ENCODE data around the gene TNFRSF1B.

The TNFRSF1B gene

DNA sequence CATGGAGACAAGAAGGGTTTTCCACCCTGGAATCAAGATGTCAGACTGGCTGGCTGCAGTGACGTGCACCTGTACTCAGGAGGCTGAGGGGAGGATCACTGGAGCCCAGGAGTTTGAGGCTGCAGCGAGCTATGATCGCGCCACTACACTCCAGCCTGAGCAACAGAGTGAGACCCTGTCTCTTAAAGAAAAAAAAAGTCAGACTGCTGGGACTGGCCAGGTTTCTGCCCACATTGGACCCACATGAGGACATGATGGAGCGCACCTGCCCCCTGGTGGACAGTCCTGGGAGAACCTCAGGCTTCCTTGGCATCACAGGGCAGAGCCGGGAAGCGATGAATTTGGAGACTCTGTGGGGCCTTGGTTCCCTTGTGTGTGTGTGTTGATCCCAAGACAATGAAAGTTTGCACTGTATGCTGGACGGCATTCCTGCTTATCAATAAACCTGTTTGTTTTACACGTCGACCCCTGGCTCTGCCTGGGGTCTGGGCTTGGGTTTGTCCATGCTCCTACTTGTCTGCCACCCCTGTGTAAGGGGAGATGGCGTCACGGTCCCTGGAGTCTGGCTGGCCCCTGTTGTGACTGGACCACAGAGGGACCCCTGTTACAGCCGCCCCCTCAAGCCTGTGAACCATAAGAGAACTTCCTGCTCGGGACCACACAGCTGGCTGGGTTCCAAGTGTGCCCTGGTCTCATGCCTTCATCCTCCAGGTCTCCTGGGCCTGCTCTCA, 42.1 kb downstream of the TNFRSF1B start (continued):
- TF ChIP-seq, protein P1, sequence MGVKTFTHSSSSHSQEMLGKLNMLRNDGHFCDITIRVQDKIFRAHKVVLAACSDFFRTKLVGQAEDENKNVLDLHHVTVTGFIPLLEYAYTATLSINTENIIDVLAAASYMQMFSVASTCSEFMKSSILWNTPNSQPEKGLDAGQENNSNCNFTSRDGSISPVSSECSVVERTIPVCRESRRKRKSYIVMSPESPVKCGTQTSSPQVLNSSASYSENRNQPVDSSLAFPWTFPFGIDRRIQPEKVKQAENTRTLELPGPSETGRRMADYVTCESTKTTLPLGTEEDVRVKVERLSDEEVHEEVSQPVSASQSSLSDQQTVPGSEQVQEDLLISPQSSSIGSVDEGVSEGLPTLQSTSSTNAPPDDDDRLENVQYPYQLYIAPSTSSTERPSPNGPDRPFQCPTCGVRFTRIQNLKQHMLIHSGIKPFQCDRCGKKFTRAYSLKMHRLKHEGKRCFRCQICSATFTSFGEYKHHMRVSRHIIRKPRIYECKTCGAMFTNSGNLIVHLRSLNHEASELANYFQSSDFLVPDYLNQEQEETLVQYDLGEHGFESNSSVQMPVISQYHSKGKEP (tag by site-specific recombination; IDR thresholded peaks at IDR 0.05) = no peak
- no peak for TF ChIP-seq ZSCAN5A (tag by site-specific recombination; IDR thresholded peaks at IDR 0.05)
- TF ChIP-seq ZNF76 (tag by site-specific recombination; IDR thresholded peaks at IDR 0.05; ENCODE audit: borderline replicate concordance, low read depth) = no peak
- TF ChIP-seq, protein P2, sequence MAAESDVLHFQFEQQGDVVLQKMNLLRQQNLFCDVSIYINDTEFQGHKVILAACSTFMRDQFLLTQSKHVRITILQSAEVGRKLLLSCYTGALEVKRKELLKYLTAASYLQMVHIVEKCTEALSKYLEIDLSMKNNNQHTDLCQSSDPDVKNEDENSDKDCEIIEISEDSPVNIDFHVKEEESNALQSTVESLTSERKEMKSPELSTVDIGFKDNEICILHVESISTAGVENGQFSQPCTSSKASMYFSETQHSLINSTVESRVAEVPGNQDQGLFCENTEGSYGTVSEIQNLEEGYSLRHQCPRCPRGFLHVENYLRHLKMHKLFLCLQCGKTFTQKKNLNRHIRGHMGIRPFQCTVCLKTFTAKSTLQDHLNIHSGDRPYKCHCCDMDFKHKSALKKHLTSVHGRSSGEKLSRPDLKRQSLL (tag by site-specific recombination; IDR thresholded peaks at IDR 0.05) = no peak
- TF ChIP-seq, protein P3, sequence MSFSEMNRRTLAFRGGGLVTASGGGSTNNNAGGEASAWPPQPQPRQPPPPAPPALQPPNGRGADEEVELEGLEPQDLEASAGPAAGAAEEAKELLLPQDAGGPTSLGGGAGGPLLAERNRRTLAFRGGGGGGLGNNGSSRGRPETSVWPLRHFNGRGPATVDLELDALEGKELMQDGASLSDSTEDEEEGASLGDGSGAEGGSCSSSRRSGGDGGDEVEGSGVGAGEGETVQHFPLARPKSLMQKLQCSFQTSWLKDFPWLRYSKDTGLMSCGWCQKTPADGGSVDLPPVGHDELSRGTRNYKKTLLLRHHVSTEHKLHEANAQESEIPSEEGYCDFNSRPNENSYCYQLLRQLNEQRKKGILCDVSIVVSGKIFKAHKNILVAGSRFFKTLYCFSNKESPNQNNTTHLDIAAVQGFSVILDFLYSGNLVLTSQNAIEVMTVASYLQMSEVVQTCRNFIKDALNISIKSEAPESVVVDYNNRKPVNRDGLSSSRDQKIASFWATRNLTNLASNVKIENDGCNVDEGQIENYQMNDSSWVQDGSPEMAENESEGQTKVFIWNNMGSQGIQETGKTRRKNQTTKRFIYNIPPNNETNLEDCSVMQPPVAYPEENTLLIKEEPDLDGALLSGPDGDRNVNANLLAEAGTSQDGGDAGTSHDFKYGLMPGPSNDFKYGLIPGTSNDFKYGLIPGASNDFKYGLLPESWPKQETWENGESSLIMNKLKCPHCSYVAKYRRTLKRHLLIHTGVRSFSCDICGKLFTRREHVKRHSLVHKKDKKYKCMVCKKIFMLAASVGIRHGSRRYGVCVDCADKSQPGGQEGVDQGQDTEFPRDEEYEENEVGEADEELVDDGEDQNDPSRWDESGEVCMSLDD (tag by site-specific recombination; IDR thresholded peaks at IDR 0.05) = no peak
- no peak for TF ChIP-seq GLI4 (tag by site-specific recombination; IDR thresholded peaks at IDR 0.05)
- TF ChIP-seq ZBTB7A (tag by site-specific recombination; IDR thresholded peaks at IDR 0.05; ENCODE audit: low read depth) = no peak
- TF ChIP-seq, protein P4, sequence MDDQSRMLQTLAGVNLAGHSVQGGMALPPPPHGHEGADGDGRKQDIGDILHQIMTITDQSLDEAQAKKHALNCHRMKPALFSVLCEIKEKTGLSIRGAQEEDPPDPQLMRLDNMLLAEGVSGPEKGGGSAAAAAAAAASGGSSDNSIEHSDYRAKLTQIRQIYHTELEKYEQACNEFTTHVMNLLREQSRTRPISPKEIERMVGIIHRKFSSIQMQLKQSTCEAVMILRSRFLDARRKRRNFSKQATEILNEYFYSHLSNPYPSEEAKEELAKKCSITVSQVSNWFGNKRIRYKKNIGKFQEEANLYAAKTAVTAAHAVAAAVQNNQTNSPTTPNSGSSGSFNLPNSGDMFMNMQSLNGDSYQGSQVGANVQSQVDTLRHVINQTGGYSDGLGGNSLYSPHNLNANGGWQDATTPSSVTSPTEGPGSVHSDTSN (CRISPR knock-in tag; IDR thresholded peaks at IDR 0.05) = no peak
- TF ChIP-seq ZFP69B (tag by site-specific recombination; IDR thresholded peaks at IDR 0.05) = peak; percentile 93
- TF ChIP-seq TRIM28 (IDR thresholded peaks at IDR 0.05; ENCODE audit: borderline replicate concordance, low read length) = no peak
- no peak for TF ChIP-seq ZNF202 (tag by site-specific recombination; IDR thresholded peaks at IDR 0.05; ENCODE audit: borderline replicate concordance)
- no peak for TF ChIP-seq WT1 (tag by site-specific recombination; IDR thresholded peaks at IDR 0.05)
- no peak for TF ChIP-seq ZNF555 (tag by site-specific recombination; conservative IDR thresholded peaks at IDR 0.05)
- no peak for TF ChIP-seq ZNF623 (tag by site-specific recombination; IDR thresholded peaks at IDR 0.05)
- TF ChIP-seq, protein P5, sequence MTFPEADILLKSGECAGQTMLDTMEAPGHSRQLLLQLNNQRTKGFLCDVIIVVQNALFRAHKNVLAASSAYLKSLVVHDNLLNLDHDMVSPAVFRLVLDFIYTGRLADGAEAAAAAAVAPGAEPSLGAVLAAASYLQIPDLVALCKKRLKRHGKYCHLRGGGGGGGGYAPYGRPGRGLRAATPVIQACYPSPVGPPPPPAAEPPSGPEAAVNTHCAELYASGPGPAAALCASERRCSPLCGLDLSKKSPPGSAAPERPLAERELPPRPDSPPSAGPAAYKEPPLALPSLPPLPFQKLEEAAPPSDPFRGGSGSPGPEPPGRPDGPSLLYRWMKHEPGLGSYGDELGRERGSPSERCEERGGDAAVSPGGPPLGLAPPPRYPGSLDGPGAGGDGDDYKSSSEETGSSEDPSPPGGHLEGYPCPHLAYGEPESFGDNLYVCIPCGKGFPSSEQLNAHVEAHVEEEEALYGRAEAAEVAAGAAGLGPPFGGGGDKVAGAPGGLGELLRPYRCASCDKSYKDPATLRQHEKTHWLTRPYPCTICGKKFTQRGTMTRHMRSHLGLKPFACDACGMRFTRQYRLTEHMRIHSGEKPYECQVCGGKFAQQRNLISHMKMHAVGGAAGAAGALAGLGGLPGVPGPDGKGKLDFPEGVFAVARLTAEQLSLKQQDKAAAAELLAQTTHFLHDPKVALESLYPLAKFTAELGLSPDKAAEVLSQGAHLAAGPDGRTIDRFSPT (tag by site-specific recombination; IDR thresholded peaks at IDR 0.05) = no peak
- TF ChIP-seq SALL2 (tag by site-specific recombination; IDR thresholded peaks at IDR 0.05; ENCODE audit: borderline replicate concordance) = no peak
- TF ChIP-seq ZNF660 (tag by site-specific recombination; IDR thresholded peaks at IDR 0.05) = no peak
- peak; percentile 61; the same call in 1 of the 2 replicates for TF ChIP-seq ZNF2 (tag by site-specific recombination; IDR thresholded peaks at IDR 0.05)
- no peak for TF ChIP-seq ZNF629 (tag by site-specific recombination; IDR thresholded peaks at IDR 0.05)
- no peak for TF ChIP-seq ZNF558 (tag by site-specific recombination; IDR thresholded peaks at IDR 0.05)
- TF ChIP-seq BCL11A (tag by site-specific recombination; IDR thresholded peaks at IDR 0.05; ENCODE audit: low read depth) = no peak
- TF ChIP-seq SP7 (tag by site-specific recombination; IDR thresholded peaks at IDR 0.05) = peak; percentile 54; the same call in 1 of the 2 replicates
- TF ChIP-seq GLIS2 (tag by site-specific recombination; IDR thresholded peaks at IDR 0.05) = no peak
- TF ChIP-seq ZNF664 (tag by site-specific recombination; IDR thresholded peaks at IDR 0.05) = no peak
- no peak for TF ChIP-seq ZNF560 (tag by site-specific recombination; IDR thresholded peaks at IDR 0.05; ENCODE audit: borderline replicate concordance)
- TF ChIP-seq, protein P6, sequence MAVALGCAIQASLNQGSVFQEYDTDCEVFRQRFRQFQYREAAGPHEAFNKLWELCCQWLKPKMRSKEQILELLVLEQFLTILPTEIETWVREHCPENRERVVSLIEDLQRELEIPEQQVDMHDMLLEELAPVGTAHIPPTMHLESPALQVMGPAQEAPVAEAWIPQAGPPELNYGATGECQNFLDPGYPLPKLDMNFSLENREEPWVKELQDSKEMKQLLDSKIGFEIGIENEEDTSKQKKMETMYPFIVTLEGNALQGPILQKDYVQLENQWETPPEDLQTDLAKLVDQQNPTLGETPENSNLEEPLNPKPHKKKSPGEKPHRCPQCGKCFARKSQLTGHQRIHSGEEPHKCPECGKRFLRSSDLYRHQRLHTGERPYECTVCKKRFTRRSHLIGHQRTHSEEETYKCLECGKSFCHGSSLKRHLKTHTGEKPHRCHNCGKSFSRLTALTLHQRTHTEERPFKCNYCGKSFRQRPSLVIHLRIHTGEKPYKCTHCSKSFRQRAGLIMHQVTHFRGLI (tag by site-specific recombination; IDR thresholded peaks at IDR 0.05) = peak; percentile 55; the same call in 1 of the 2 replicates
- TF ChIP-seq MZF1 (tag by site-specific recombination; IDR thresholded peaks at IDR 0.05; ENCODE audit: borderline replicate concordance) = no peak
- TF ChIP-seq PRDM1 (tag by site-specific recombination; IDR thresholded peaks at IDR 0.05) = no peak

All from HEK293 (cell line).